H54 (cell line): ENCODE results near the gene FANCF.

ENCODE experiments used
- DNase-seq: peaks from one replicate; pipeline ENCODE4 v3.0.0; 2011; ENCODE audit warnings: low spot score, mixed read lengths; ENCODE audit not compliant: insufficient read length
- FAIRE-seq: peaks from 3 replicates; lab custom pipeline; 2011; peaks lifted over from hg19 to GRCh38; lab: Jason Lieb, UNC
- POLR2A ChIP-seq: IDR thresholded peaks from 2 replicates; pipeline ENCODE4 v1.6.1; 2011; ENCODE audit warnings: low read depth, mild to moderate bottlenecking, low read length

The FANCF gene

GRCh38 chr11:22641559-22641958, 15.9 kb upstream of the FANCF start:
- DNase-seq (no peak), FAIRE-seq (no peak)
- no peak for TF ChIP-seq POLR2A

GRCh38 chr11:22640862-22641261, 15.2 kb upstream of the FANCF start:
- TF ChIP-seq POLR2A, result no peak
- DNase-seq, result no peak
- no peak for FAIRE-seq

GRCh38 chr11:22635689-22636088, 10.1 kb upstream of the FANCF start:
- TF ChIP-seq POLR2A, result no peak
- DNase-seq, result no peak
- no peak for FAIRE-seq

DNA sequence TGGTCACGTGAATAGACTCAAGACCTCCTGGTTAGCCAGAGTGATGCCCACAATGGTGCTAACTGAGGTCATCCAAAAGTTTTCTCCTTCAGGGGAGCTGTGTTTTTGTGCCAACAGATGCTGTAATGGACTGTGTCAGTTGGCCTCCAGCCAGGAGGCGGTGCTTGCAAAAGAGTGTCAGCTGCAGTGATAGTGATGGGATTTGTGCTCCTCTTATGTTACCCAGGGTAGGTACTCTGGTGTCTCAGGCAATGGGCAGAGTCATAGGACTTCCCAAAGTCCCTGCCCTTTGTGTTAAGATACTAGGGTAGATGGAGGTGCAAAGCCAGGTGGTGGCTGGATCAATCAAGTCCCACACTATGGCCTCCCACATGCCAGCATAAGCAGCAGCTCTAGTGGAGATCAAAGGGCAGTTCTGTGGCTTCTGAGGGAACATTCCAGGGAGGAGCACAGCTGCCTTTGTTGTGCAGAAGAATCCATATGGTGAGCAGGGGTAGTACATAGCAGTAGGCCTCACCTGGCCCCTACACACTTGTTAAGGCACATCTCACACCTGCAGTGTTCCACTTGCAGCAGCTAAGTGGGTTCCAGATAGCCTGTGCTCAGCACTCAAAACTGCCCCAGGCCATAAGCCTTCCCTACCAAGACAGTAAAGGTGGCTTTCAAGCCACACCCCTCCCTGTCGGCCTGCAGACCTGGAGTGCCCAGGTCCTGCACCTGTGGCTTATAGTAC, 9.4 kb upstream of the FANCF start:
- TF ChIP-seq POLR2A, result no peak
- FAIRE-seq (no peak), DNase-seq (no peak)

GRCh38 chr11:22633354-22633902, 7.8 kb upstream of the FANCF start:
- TF ChIP-seq POLR2A, result no peak
- DNase-seq (no peak), FAIRE-seq (no peak)

DNA sequence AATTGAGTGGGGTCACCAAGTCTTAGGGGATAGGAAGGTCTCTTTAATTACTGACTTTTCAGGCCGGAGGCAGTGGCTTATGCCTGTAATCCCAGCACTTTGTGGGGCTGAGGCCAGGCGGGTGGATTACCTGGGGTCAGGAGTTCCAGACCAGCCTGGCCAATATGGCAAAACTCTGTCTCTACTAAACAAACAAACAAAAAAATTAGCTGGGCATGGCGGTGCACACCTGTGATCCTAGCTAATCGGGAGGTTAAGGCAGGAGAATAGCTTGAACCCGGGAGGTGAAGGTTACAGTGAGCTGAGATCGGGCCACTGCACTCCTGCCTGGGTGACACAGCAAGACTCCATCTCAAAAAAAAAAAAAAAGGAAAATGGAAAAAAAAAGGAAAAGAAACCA, 1.8 kb upstream of the FANCF start:
- TF ChIP-seq POLR2A, result no peak
- no peak for DNase-seq
- FAIRE-seq, result no peak

- TF ChIP-seq POLR2A, result no peak
- DNase-seq, result no peak
- no peak for FAIRE-seq
Observed at GRCh38 chr11:22626573-22627239, 1.1 kb upstream of the FANCF start.

DNA sequence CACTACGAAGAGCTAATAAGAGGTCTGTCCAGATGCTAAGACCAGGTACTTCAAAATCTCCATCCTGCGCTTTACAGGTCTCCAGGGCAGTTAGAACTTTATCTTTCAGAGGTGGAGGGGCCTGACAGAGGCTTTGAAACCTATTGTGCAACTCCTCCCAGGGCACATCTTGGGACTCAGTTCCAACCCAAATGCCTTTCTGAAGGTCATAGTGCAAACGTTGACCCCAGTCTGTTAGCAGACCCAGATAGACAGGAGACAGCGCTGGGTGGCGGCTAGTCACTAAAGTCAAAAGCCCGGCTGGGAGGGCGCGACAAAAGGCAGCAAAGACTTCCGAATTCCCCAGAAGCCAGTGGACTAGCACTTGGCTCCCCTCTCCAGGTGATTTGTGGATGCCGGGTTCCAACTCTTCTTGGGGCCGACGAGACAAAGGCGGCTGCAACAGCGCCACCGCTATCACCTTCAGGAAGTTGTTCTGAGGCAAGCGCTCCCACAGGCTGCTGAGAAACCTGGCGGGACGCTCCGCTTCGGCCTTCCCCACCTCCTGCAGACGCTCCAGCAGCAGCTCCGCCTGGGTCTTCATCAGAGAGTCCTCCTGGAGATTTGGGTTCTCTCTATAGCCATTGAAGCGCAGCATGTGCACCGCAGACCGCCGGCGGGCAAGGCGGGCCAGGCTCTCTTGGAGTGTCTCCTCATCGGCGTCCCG, 728 bp downstream of the FANCF start:
- DNase-seq, result no peak
- FAIRE-seq, result no peak
- TF ChIP-seq POLR2A, result no peak

DNA sequence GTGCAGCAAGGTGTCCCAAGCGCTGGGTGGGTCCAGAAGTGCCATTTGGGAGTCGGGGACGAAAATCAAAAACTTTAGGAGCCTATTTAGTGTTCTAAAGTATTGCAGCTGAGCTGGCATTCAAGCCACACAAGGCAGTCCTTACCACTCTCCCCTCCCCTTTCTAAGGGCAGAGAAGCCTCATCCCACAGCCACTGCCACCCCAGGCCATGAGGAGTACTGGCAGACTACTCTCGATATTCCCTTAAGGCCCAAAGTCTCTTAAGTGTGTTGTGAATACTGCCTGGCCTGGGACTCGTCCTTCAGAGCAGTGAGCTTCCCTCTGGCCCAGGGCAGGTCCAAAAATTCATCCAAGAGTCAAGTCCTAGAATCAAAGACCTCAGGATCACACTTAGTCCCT, 7.8 kb downstream of the FANCF start:
- DNase-seq (no peak), FAIRE-seq (no peak)
- TF ChIP-seq POLR2A, result no peak

DNA sequence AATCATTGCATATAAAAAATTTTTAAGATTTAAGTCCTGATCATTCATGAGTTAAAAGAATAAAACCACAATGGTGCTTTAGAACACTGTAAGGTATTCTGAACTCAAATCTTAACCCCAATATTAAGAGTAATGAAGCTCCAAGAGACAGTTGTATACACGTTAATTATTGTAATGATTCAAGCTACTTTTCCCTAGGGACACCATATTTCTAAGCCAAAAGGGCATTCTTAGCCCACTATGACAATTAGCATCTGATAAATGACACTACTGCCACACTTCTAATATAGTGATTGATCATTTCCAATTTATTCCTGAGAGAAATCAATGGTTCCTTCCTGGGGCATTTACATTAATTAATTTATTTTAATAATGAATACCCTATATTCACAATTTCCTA, 21.7 kb downstream of the FANCF start:
- TF ChIP-seq POLR2A, result no peak

DNA sequence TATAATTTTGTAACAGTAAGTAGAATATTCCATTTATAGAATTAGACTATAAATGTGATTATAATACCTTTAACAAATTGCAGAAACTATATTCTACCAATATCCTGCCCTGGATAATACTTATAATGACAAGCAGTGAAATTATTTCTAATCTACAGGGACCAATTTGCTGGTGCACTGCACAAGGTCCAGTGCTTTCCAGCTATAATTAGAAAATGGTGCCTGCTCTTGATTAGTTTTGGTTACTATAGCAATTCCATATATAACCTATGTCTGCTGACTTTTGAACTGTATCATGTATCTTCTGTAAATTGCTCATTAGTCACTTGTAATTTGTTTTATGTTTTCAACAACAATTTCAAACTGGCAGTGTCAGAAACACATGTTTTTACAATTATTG, 23.1 kb downstream of the FANCF start:
- FAIRE-seq, result no peak
- TF ChIP-seq POLR2A, result no peak
- DNase-seq, result no peak

More for the DNA sequence above, 21.7 kb downstream of the FANCF start:
- DNase-seq (no peak), FAIRE-seq (no peak)

DNA sequence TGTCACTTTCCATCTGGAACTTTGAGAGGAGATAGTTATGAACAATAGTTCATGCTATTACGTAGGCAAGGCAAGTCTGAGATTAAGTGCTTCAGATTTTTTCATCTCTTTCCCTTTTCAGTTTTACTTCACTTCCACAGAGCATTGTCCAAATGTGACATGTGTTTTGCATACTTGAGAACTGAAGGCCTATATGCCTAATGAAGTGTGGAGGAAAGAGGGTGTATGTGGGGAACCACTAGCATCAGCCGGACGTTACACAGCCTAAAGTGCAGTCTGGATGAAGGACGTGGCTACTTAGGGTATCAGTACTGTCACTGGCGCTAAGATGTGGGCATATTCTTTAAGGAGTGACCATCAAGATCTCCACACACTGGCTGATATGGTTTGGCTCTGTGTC, 26.2 kb downstream of the FANCF start:
- TF ChIP-seq POLR2A, result no peak
- no peak for DNase-seq
- no peak for FAIRE-seq

DNA sequence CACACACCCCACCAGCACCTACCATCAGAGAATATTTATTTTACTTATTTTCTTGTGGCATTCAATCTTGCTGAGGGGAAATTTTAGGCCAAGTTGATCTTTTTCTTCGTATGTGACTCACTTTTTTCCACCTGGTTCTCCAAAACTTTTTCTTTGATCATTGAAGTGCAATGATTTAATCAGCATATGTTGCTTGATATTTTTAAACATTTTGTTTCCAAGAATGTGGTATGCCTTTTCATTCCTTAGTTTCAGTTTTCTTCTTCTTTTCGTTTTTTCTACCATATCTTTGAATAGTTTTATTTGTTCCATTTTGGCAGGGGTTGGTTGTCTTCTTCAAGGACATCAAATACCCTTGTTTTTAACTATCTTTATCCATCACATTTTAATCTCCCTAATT, 28.6 kb downstream of the FANCF start:
- FAIRE-seq (no peak), DNase-seq (no peak)
- no peak for TF ChIP-seq POLR2A

GRCh38 chr11:22584976-22585375, 40.6 kb downstream of the FANCF start:
- no peak for TF ChIP-seq POLR2A
- DNase-seq (no peak), FAIRE-seq (no peak)
